ENCODE results near the gene FAM181A.
A peak's percentile ranks its signal among the peaks of the same experiment; 100 is the strongest.

The FAM181A gene

GRCh38 chr14:93926873-93927799 is at the start of gene FAM181A:
Gene FAM181A, plus strand, starts transcription at chr14:93927344. Its CDS starts 942 bp downstream, at chr14:93928286.
- DNase-seq: no peak

DNA sequence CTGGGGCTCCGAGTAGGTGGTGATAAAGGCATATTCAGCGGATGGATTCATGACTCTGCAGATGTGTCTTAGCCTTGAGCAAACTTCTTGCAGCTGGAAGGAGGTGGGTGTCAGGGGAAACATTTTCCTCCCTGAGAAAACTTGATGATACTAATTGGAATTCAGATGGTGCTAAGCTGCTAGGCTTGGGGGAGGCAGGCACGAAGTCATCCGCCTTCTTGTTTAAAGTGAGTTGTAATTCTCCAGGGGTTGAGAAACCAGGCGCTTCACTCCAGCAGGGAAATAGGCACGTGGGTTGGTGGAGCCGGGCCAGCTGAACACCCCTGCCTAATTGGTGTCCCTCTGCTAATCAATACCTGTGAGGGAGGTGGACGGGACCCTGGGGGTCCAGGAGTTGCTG is 48.9 kb upstream of the FAM181A start:
- no peak for DNase-seq

DNA sequence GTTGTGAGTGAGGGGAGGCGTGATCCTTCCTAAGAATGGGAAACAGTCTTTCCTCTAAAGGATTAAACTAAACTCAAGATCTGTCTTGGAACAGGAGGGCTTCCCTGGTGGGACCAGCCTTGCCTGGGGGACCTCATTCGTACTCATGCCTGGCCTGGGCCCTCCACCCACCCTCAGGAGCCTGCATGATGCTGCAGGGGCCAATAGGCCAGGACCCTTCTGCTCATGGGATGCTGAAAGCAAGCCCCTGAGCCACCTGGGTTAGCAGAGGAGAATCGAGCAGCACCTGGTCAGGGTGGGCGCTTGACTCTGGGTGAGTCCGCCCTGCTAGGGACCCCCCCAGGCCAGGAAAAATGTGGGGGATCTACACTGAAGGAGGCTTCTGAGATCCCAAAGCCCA is 48.3 kb upstream of the FAM181A start:
- no peak for DNase-seq

DNA sequence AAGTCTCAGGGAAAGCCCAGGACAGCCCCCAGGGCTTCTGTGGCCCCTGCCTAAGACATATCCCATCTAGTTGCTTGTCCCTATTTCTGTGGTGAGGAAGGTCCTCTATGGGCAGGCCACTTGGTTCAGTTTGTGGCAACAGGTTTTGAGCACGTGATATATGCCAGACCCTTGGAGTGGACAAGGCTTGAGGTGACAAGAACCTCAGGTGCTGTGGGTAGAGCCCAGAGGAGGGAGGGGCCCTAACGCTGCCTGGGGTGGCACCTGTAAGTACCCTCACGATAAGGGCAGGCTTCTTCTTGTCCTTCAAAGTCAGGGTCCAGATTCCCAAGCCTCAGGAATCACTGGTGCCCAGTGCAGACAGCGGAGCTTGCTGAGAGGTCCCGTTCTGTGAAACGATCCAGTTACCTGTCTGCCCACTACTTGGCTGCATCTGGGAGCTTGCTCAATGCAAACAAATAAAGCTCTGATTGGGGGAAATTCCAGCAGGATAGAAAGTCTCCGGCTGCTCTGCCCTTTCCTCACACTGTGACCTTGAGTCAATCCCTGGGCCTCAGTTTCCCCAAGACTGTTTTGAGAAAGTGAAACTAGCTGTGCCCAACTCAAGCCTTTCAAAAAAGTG is 47.7 kb upstream of the FAM181A start:
- DNase-seq: no peak

- DNase-seq: no peak
Measured at GRCh38 chr14:93880021-93880820, 46.9 kb upstream of the FAM181A start.

- DNase-seq: no peak
Measured at GRCh38 chr14:93884950-93885349, 42.2 kb upstream of the FAM181A start.

GRCh38 chr14:93888995-93889394 is 38.1 kb upstream of the FAM181A start:
- no peak for DNase-seq

GRCh38 chr14:93889739-93890483 is 37.2 kb upstream of the FAM181A start:
- no peak for DNase-seq

DNA sequence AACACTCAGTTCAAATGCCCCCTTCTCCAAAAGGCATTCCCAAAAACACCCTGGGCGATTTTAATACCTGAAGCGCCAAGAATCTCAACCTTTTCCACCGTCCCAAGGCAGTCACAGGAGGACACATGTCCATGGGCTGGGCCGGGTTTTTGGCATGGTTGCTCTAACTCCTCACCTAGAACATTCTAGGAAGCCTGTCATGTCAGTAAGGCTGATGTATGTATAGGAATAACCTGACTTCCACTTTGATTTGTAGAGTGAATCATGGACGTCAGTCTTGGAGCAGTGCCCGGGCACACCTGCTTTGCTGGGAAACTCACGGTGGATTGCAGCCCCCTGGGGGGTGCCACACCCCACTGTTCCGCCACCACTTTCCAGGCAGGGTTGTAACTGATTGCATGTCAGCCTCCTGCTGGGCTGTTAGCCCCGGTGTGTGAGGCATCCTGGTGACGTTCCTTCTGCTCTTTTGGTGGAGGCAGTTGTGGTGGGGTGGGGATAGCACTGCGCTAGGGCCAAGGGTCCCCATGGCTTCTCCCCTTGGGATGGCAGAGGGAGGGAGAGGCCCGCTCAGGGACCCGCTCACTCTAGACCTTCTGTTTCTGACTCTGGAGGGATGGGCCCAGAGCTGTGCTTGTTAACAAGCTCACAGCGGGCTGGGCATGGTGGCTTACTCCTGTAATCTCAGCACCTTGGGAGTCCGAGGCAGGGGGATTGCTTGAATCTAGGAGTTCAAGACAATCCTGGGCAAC is 35.2 kb upstream of the FAM181A start:
- no peak for DNase-seq

DNA sequence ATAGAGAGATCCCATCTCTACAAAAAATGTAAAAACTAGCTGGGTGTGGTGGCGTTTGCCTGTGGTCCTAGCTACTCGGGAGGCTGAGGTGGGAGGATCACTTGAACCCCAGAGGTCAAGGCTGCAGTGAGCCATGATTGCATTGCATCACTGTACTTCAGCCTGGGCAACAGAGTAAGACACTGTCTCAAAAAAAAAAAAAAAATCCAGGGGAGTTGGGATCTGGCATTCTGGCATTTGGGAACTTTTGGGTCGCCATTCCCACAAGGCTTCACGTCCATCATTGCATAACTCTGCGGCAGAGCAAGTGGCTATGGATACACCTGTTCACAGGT is 34.7 kb upstream of the FAM181A start:
- DNase-seq: no peak

GRCh38 chr14:93892923-93893558 is 34.1 kb upstream of the FAM181A start:
- DNase-seq: peak; percentile 27

DNA sequence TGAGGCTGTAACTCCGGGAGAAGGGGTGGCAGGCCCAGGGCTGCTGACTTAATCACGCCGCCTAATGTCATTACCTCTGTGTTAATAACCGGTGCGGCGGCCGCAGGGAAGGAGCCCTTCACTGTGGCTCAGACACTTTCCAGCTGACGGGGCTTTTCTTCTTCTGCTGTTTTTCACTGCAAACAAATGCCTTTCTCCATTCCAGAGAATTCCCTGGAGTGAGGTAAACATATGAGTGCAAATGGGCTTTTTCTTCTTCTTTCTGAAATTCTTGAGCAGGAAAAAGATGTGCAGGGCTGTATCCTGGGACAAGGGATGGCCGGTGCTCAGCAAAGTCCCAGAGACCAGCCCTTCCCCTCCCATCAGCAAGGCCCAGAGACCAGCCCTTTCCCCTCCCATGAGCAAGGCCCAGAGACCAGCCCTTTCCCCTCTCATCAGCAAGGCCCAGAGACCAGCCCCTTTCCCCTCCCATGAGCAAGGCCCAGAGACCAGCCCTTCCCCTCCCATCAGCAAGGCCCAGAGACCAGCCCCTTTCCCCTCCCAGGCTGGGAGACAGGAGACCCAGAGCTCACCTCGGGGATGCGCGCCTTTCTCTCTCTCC is 33.4 kb upstream of the FAM181A start:
- DNase-seq: no peak

- no peak for DNase-seq
Measured at GRCh38 chr14:93895023-93895604, 32.0 kb upstream of the FAM181A start.

DNA sequence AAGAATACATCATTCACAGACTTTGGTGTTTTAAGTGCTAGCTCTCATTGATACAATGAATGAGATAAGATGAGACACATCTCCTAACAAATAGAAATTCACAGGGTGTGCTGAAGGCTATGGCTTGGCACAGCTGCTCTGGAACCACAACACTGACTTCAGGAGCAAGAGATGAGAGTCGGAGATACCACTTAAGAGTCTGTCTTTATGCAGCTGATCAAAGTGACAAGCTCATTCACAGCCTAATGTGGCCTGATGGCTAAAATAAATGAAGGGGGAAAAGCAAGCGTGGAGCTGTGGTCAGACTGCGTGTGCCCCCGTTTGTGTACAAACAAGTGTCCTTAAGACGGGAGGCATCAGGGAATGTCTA is 29.7 kb upstream of the FAM181A start:
- no peak for DNase-seq

DNA sequence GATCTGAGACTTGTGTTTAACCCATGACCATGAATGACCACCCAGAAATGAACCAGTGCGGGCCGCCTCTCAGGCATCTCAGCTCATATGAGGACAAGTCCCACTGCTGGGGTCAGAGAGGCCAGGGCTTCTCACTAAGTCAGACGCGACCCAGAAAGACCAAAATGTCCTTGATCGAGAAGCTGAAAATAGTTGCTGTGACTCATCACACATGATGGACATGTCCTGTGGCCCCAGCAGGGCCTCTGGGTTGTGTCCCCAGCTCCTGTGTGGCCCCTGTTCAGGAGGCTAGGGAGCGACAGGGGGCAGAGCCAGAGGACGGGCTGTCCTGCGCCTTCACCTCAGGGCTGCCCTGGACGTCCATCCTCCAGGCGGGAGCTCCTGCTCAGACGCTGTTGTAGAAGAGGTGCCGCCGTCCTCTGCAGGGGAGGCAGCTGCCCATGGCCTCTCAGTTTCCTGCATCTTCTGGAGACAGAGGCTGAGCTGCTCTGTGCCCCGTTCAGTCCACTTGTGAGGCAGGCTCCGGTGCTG is 29.0 kb upstream of the FAM181A start:
- no peak for DNase-seq

GRCh38 chr14:93898731-93899130 is 28.4 kb upstream of the FAM181A start:
- no peak for DNase-seq

GRCh38 chr14:93901813-93902212 is 25.3 kb upstream of the FAM181A start:
- DNase-seq: no peak

DNA sequence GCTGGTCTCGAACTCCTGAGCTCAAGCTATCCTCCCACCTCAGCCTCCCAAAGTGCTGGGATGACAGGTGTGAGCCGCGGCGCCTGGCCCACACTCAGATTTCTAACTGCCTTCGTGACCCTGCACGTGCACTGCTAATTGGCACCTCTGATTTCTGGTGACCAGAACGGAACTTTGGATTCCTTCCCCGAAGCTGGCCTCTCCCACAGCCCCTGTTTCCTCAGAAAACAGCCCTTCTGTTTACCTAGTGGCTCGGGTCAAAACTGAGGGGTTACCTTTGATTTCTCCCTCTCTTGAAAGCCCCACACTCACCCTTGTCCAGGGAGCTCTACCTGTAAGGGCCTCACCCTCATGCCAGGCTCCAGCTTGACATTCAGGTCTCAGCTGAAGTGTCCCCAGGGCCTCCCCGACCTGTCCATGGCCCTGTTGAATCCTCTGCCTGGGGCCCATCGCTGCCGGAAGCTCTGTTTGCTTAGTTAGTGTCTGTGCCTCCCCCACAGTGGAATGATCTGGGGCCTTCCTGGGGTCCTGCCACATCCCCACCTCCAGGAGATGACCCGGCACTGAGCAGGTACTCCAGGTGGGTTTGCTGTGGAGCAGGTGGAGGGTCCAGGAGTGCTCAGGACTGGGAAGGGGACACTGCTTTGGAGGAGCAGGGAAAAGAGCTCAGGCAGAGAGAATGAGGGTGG is 24.4 kb upstream of the FAM181A start:
- DNase-seq: no peak

DNA sequence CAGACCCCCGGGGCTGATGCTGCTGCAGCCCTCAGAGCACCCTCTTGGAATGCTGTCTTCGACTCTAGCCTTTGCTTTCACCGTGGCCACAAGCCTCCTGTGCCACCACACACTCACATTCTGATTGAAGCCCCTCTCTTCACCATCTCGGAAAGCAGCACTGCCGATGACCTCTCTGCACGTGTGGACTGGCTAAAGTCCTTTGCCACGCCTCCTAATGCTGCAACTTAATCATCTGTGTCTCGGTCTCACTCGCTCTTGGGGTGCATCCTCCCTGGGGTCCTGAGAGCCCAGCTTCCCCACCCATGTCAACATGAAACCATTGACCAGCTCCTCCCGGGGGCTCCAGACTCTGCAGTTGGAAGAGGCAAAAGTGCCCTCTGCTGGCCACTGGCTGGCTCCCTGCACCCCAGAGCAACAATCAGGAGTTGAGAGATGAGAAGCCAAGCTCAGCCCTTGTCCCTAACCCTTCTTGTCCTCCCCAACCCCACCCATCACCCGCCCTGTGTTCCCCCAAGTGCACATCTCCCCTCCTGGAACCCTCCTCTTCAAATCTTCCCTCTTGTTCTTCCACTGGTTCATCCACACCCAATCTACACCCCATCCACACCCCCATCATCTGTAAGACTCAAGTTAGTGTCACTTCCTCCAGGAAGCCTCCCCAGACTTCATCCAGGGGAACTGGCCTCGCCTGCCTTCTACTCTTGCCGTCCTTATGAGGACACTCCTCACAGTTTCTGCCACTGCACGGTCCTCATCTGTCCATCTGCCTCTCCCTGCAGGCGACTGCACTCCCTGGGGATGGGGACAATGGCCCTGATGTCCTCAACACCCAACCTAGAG is 23.6 kb upstream of the FAM181A start:
- no peak for DNase-seq

All from CD4-positive, alpha-beta T cell treated with Interferon gamma for 1 hour (primary cell).